ENCODE measurements around the gene SLC14A1.

Gene SLC14A1

GRCh38 chr18:45725336-45725735 is 1.4 kb downstream of the SLC14A1 start:
- no peak for TF ChIP-seq ARNTL (CRISPR knock-in tag; IDR thresholded peaks at IDR 0.05; ENCODE audit: borderline replicate concordance, low read depth)
- no peak for TF ChIP-seq PATZ1 (CRISPR knock-in tag; IDR thresholded peaks at IDR 0.05; ENCODE audit: borderline replicate concordance)
- TF ChIP-seq ZNF565 (CRISPR knock-in tag; conservative IDR thresholded peaks at IDR 0.05; ENCODE audit: low read depth), result no peak
- no peak for TF ChIP-seq RARB (CRISPR knock-in tag; IDR thresholded peaks at IDR 0.05)
- no peak for TF ChIP-seq ZFP30 (CRISPR knock-in tag; IDR thresholded peaks at IDR 0.05)
- TF ChIP-seq PPARA (CRISPR knock-in tag; IDR thresholded peaks at IDR 0.05; ENCODE audit: borderline replicate concordance), result no peak
- no peak for ATAC-seq

GRCh38 chr18:45726603-45727002 is 2.6 kb downstream of the SLC14A1 start:
- ATAC-seq, result no peak
- TF ChIP-seq RARB (CRISPR knock-in tag; IDR thresholded peaks at IDR 0.05) (no peak), PPARA (CRISPR knock-in tag; IDR thresholded peaks at IDR 0.05; ENCODE audit: borderline replicate concordance) (no peak), ZNF8 (CRISPR knock-in tag; IDR thresholded peaks at IDR 0.05) (no peak), TCF4 (CRISPR knock-in tag; IDR thresholded peaks at IDR 0.05; ENCODE audit: borderline replicate concordance) (no peak), OSR1 (CRISPR knock-in tag; IDR thresholded peaks at IDR 0.05) (no peak)

- TF ChIP-seq SNAI2 (CRISPR knock-in tag; IDR thresholded peaks at IDR 0.05) (no peak), CSRNP3 (CRISPR knock-in tag; IDR thresholded peaks at IDR 0.05) (no peak), ISL1 (CRISPR knock-in tag; IDR thresholded peaks at IDR 0.05) (no peak), ZC3H10 (CRISPR knock-in tag; IDR thresholded peaks at IDR 0.05) (no peak), ZFP30 (CRISPR knock-in tag; IDR thresholded peaks at IDR 0.05) (no peak), CSDC2 (CRISPR knock-in tag; IDR thresholded peaks at IDR 0.05) (no peak), ZNF565 (CRISPR knock-in tag; conservative IDR thresholded peaks at IDR 0.05; ENCODE audit: low read depth) (no peak), ZNF70 (CRISPR knock-in tag; IDR thresholded peaks at IDR 0.05) (no peak), TSHZ2 (CRISPR knock-in tag; IDR thresholded peaks at IDR 0.05) (no peak), OSR1 (CRISPR knock-in tag; IDR thresholded peaks at IDR 0.05) (no peak)
- ATAC-seq, result no peak
Measured at GRCh38 chr18:45727068-45727467, 3.1 kb downstream of the SLC14A1 start.

GRCh38 chr18:45728336-45729010 is 4.5 kb downstream of the SLC14A1 start:
- ATAC-seq, result peak; percentile 76
- TF ChIP-seq PATZ1 (CRISPR knock-in tag; IDR thresholded peaks at IDR 0.05; ENCODE audit: borderline replicate concordance) (no peak), TCF4 (CRISPR knock-in tag; IDR thresholded peaks at IDR 0.05; ENCODE audit: borderline replicate concordance) (peak; percentile 80), ZNF70 (CRISPR knock-in tag; IDR thresholded peaks at IDR 0.05) (no peak), ISL1 (CRISPR knock-in tag; IDR thresholded peaks at IDR 0.05) (peak; percentile 75), ZFP30 (CRISPR knock-in tag; IDR thresholded peaks at IDR 0.05) (no peak)
